Raji (cell line): ENCODE results near the gene SLC12A4.

Source experiments
- POLR2A ChIP-seq: IDR thresholded peaks from 2 replicates; pipeline ENCODE4 v1.6.1; 2011; ENCODE audit warnings: low read depth, low read length, control low read depth; ENCODE audit not compliant: insufficient read depth

The SLC12A4 gene

DNA sequence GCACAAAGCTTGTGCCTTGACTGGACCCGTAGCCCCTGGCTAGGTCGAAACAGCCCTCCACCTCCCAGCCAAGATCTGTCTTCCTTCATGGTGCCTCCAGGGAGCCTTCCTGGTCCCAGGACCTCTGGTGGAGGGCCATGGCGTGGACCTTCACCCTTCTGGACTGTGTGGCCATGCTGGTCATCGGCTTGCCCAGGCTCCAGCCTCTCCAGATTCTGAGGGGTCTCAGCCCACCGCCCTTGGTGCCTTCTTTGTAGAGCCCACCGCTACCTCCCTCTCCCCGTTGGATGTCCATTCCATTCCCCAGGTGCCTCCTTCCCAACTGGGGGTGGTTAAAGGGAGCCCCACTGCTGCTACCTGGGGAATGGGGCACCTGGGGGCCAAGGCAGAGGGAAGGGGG is 40.3 kb downstream of the SLC12A4 start:
- TF ChIP-seq POLR2A, result no peak; the same call in 1 of the 2 replicates

- TF ChIP-seq POLR2A, result no peak
These were observed 41.1 kb downstream of the SLC12A4 start for GRCh38 chr16:67927131-67927941.

- TF ChIP-seq POLR2A, result no peak
These were observed 42.2 kb downstream of the SLC12A4 start for GRCh38 chr16:67926181-67926750.

- TF ChIP-seq POLR2A, result no peak
These were observed 44.1 kb downstream of the SLC12A4 start for GRCh38 chr16:67924140-67924906.

GRCh38 chr16:67923414-67924116 is 44.9 kb downstream of the SLC12A4 start:
- TF ChIP-seq POLR2A, result no peak

GRCh38 chr16:67922740-67923139 is 45.7 kb downstream of the SLC12A4 start:
- no peak for TF ChIP-seq POLR2A

GRCh38 chr16:67922221-67922620 is 46.2 kb downstream of the SLC12A4 start:
- TF ChIP-seq POLR2A, result no peak

DNA sequence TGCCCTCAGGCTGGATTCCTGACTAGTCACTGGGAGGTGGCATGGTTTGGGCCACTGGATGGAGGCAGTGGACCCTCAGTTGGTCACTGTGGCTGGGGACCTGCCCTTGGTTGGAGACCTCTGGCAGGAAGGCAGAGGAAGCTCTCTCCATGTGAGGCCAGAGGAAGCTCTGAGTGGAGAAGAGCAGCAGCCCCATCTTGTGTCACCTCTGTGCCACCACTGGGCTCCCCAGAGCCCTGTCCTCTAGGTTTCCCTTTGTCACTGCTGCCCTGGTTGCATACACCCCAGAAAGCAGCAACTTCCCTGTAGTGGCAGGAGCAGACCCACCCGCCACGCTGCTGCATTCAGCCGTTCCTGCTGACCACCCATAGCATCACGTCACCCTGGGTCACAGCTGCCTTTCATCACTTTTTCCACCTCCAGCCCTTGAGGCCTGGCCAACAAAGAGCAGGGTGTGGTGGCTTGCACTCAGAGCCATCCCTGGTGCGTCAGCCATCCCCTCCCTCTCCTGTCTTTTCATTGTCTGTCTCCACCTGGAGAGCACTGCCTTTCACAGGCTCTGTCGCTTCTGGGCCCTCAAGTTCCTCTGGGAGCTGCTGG is 48.7 kb downstream of the SLC12A4 start:
- TF ChIP-seq POLR2A, result no peak

DNA sequence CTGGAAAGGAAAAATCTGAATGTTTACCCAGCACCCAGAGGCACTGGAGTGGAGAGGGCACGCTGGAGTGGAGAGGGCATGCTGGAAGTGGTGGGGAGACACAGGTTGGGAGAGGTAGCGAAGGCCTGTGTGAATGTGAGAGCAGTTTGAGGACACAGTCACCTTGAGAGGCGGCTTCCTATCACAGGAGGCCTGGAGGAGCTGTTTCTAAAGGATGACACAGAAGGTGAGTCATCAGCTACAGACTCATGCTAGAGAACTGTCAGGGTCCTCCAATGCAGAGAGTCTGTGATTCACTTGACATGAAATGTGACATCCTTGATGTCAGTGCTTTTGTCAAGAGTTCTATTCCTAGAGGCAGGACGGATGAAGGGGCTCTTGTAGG is 50.6 kb downstream of the SLC12A4 start:
- no peak for TF ChIP-seq POLR2A

DNA sequence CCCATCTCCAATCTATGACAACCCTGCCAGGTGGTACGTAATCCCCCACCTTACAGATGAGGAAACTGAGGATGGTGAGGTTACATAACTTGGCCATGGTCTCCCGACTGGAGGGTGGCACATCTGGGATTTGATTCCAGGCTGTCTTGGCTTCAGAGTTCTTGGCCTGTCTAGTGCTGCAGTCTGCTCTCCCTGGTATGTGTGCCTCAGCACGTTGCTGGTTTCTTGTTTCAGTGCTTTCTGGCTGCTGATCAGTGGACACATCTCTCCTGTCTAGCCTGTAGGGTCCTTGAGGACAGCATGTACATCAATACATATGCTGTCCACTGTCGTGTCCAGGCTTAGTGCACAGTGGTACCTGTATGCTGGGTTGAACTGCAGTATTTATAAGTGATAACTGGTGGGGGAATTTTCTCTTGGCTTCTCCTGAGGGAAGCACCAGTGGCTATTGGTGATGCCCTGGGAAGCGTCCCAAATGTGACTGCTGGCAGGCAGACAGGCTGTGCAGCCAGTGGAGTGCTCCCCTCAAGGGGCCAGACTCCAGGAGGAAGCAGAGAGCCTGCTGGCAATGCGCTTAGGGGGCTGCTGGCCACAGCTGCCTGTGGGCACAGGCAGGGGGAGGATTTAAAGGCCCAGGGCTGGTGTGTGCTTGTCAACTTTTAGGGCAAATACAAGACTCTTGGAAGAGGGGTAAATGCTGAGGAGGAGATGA is 51.1 kb downstream of the SLC12A4 start:
- TF ChIP-seq POLR2A, result no peak

DNA sequence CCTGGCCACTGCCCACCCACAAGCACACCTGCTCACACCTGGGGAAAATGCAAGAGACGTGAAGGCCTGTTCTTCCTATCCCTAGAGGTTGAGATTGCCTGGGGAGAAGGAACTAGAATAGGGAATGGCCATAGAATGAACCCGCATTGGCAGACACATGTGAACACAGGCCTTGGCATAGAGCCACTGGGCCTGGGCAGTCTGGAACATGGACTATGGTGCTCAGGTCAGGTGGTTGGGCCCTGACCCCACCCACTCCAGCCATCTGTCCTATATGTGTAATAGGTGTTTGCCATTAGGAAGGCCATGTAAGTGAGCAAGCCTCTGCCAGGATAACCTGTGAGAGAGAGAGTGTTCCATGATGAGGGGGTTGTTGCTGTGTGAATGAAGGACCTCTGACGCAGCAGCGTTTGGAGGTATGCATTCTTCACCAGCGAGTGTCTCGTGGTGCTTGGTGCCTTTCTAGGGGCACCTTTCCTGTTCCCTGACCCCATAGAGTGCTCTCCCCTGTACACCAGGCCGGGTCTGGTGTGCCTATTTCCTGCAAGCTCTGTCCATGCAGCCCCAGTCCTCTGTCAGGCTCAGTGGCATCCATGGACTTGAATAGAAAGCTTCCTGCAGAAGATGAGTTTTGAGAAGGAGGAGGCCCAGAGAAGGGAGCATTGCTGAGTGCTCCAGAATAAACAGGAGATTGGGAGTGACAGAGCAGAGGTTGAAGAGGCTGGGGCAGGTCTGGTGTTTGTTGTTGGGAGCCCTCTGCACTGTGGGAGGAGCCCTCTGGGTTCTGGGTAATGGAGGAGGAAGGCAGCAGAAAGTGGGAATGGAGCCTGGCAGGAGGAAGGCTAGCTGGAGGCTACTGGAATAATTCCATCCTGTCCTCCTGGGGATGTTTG is 52.4 kb downstream of the SLC12A4 start:
- TF ChIP-seq POLR2A, result no peak

- no peak for TF ChIP-seq POLR2A
These were observed 53.5 kb downstream of the SLC12A4 start for GRCh38 chr16:67914758-67915495.

GRCh38 chr16:67910158-67910557 is 58.3 kb downstream of the SLC12A4 start:
- TF ChIP-seq POLR2A, result no peak
